Jurkat, Clone E6-1 (cell line): Measurements from ENCODE around the gene MAT2A.

Source experiments
- DNase-seq: peaks from one replicate; pipeline ENCODE4 v3.0.0-alpha.2; 2011; ENCODE audit warnings: low read depth, low spot score
- H3K4me3 ChIP-seq: 2 replicates; pipeline ENCODE4 v1.5.1; 2011; ENCODE audit warnings: mild to moderate bottlenecking, low read length, control low read depth, moderate library complexity

MAT2A gene

GRCh38 chr2:85523062-85523902 lies 15.7 kb upstream of the MAT2A start:
- no peak for DNase-seq
- H3K4me3 ChIP-seq = no peak overlapping the region

DNA sequence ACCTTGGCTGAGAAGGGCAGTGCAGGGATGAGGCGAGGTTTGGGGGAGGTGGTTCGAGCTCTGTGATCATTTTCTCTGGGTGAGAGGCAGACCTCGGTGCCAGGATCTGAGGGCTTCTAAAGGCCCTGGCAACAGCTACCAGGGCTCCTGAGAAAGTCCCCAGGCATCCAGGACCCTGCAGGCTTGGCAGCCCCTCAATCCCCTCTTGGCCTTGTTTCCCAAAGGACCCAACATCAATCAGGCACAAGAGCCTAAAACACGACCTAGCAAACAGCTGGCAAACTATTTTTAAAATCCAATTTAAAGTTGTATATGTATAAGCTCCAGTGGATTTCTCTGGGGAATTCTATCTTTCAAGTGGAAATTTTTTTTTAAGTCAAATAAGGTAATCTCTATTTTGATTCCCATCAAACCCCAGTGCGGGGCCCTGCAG lies 15.0 kb upstream of the MAT2A start:
- no peak for DNase-seq
- no peak overlapping the region for H3K4me3 ChIP-seq

GRCh38 chr2:85524336-85524908 lies 14.5 kb upstream of the MAT2A start:
- H3K4me3 ChIP-seq = no peak overlapping the region
- no peak for DNase-seq

DNA sequence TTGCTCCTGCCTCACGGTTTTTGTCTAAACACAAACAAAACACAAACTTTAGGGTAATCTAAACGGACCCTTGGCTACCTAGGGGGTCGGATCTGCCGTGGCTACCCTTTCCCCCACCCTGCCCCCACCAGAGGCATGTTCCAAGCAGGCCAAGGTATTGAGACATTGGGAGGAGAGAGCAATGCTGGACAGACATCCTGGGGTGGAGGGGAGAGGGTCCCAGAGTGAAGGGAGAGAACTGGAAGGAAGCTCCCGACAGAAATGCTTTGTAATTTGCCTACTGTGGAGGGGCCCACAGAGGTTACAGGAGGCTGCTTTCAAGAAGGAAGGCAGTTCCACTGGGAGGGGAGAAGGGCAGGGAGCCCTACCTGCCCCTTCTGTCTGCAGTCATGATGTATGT lies 13.9 kb upstream of the MAT2A start:
- H3K4me3 ChIP-seq = no peak overlapping the region
- DNase-seq = no peak

- no peak overlapping the region for H3K4me3 ChIP-seq
- no peak for DNase-seq
These were observed 13.4 kb upstream of the MAT2A start for GRCh38 chr2:85525567-85525966.

GRCh38 chr2:85527787-85528186 lies 11.2 kb upstream of the MAT2A start:
- DNase-seq = no peak
- no peak overlapping the region for H3K4me3 ChIP-seq

- no peak overlapping the region for H3K4me3 ChIP-seq
- DNase-seq = no peak
These were observed 10.6 kb upstream of the MAT2A start for GRCh38 chr2:85528355-85528754.

DNA sequence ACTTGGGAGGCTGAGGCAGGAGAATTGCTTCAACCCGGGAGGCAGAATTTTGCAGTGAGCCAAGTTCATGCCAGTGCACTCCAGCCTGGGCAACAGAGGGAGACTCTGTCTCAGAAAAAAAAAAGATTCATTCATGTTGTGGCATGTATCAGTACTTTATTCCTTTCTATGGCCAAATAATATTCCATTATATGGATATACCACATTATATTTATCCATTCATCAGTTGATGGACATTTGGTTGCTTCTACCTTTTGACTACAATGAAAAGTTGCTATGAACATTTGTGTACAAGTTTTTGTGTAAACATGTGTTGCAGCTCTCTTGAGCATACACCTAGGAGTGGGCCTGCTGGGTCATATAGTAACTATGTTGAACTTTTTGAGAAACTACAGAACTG lies 9.2 kb upstream of the MAT2A start:
- no peak for DNase-seq
- H3K4me3 ChIP-seq = no peak overlapping the region

- DNase-seq = no peak
- H3K4me3 ChIP-seq = no peak overlapping the region
These were observed 7.4 kb upstream of the MAT2A start for GRCh38 chr2:85531589-85531988.

DNA sequence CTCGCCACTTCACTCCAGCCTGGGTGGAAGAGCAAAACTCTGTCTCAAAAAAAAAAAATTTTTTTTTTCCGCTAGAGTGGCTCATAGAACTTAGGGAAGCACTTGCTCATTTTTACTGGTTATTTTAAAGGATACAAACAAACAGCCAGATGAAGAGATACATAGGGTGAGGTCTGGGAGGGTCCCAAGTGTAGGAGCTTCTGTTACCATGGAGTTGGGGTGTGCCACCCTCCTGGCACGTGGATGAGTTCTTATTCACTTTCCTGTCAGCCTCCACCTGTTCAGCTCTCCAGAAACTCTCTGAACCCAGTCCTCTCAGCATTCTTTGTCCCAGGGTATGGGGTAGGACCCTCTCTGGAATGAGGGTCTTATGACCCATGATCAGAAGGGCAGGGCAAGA lies 4.9 kb upstream of the MAT2A start:
- no peak overlapping the region for H3K4me3 ChIP-seq
- DNase-seq = no peak

- H3K4me3 ChIP-seq = no peak overlapping the region
- DNase-seq = no peak
These were observed 4.1 kb upstream of the MAT2A start for GRCh38 chr2:85534881-85535280.

DNA sequence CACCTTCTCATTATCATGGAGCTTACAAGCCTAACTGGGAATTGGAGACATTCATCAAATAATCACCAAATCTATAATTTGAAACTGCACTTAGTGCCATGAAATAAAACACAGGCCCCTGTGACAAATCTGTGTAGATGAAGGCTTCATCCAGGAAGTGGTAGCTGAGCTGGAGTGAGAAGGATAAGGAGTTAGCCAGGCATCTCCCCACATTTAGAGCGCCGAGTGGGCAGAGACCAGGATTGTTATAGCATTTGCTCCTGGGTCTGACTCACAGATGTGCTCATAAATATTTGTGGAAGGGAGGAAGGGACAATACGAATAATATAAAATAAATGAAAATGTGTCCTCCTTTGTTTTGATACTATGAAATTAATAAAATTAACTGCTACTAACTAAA lies 2.5 kb upstream of the MAT2A start:
- no peak for DNase-seq
- H3K4me3 ChIP-seq = no peak overlapping the region

DNA sequence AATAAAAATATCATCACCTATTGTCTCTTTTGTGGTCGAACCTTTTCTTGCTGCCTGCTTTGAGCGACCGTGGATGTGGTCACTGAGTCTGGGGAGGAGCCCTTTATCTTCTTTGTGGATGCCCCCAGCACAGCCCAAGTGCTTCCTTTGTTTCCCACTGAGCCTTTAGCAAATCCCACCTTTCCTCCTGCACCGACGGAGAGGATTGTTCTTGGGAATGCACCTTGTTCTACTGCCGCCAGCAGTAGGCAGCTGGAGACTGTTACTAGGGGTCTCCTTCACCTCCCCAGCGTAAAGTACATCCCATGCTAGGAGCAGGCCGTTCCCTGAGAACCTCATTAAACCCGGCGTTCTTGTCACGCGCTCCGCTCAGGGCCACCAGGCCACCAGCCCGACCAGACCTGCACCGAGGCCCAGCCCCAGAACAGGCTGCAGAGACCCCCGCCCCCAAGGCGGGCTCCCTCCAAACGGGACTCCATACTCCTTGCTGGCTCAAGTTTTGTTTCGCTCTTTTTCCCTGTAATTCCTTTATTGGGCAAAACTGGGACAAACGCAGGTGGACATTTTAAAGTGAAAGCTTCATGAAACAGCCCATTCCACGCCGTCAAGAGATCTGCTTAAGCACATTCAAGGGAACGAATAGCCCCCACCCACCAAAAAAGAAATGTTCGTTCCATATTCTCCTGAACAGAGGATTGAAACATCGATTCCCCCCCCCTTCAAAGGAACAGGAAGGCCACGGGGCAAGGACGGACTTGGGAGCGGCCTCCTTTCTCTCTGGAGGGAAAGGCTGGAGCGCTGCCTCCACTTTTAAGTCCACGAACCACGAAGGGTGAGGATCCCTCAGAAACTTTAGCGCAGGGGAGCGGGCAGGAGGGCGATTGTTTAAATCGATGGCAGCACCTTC lies 1.1 kb upstream of the MAT2A start:
- peak overlapping the region; percentile 80 for H3K4me3 ChIP-seq
- DNase-seq = peak; percentile 67

GRCh38 chr2:85539361-85540132 lies 579 bp downstream of the MAT2A start:
- peak; percentile 75 for DNase-seq

DNA sequence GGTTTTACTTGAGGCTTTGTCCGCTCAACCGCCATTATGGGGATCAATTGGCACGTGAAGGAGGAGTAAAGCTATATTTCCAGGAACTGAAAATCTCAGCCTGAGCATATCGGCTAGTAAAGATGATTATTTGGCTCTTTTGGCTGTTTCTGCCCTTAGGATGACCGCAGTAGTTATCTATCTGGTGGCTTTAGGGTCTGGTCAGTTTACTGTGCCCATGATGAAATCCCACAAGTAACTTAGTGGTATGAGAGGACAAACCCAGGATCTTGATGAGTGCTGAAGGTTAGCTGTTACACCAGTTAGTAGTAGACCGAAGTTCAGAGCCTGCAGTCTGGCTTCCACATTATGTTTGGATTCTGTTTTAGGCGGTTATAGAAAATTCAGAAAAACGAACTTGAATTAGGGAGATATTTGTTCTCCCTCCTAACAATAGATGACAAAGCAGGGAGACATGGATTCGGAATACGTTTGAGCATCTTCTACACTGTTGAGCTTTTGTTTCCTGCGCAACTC lies 1.2 kb downstream of the MAT2A start:
- no peak for DNase-seq
- peak overlapping the region; percentile 80 for H3K4me3 ChIP-seq

More at GRCh38 chr2:85539361-85540132, 579 bp downstream of the MAT2A start:
- H3K4me3 ChIP-seq = peak overlapping the region; percentile 80

DNA sequence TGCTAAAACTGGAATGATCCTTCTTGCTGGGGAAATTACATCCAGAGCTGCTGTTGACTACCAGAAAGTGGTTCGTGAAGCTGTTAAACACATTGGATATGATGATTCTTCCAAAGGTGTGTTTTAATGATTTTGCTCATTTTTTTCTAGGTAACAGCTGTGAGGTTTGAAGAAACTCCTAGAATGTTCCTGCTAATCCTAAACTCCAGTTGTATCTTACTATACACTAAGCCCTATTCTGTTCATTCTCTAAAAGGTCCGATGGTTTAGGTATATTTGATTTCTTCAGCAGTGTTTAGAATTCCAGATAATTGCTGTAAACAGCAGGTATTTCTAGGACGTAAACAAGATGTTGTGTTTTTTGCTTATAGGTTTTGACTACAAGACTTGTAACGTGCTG lies 2.3 kb downstream of the MAT2A start:
- no peak for DNase-seq

DNA sequence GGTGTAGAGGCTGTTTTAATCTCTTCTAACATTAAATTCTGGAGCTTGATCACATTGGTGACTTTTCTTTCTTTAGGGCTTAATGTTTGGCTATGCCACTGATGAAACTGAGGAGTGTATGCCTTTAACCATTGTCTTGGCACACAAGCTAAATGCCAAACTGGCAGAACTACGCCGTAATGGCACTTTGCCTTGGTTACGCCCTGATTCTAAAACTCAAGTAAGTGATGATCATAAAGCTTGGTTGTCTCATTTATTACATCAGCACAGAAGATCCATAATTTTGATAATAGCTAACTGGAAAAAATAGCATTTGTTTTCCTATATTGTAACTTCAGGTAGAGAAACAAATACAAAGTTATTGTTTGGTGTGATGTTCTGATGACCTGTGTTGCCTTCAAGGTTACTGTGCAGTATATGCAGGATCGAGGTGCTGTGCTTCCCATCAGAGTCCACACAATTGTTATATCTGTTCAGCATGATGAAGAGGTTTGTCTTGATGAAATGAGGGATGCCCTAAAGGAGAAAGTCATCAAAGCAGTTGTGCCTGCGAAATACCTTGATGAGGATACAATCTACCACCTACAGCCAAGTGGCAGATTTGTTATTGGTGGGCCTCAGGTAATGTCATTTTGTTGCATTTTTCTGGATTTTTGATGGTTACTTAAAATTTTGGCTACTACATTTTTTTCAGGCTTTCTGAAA lies 2.9 kb downstream of the MAT2A start:
- DNase-seq = no peak
- H3K4me3 ChIP-seq = no peak overlapping the region

More for the DNA sequence above, 2.3 kb downstream of the MAT2A start:
- H3K4me3 ChIP-seq = peak overlapping the region; percentile 80

GRCh38 chr2:85542777-85543176 lies 3.8 kb downstream of the MAT2A start:
- no peak for DNase-seq

More at GRCh38 chr2:85542777-85543176, 3.8 kb downstream of the MAT2A start:
- H3K4me3 ChIP-seq = no peak overlapping the region
